H1 (cell line): Measurements from ENCODE around the gene MSANTD2. TPM values are rescaled to one million over a fixed set of nuclear protein-coding genes. Genes with fewer than 3 reads are reported as not detected.

Source experiments
- CTCF ChIA-PET: fragments of 300-600 bp; sonication (Branson Sonifier 250); formaldehyde crosslinking; loops from one replicate; lab custom pipeline; 2021; ENCODE audit not compliant: partially characterized antibody; lab: Charles Lee
- POLR2A ChIA-PET: fragments of 300-600 bp; sonication (Branson Sonifier 250); formaldehyde crosslinking; loops from one replicate; lab custom pipeline; 2021; ENCODE audit warnings: inconsistent platforms; ENCODE audit not compliant: partially characterized antibody; lab: Charles Lee
- DNase-seq, 2 experiments: peaks; one replicate each; pipeline versions ENCODE4 v3.0.0 to v3.0.0-alpha.2; 2010 to 2022; ENCODE audit warnings: low spot score in 2 of 2, low read depth in 1 of 2, mixed read lengths in 1 of 2
- FAIRE-seq: peaks from 2 replicates; lab custom pipeline; 2011; peaks lifted over from hg19 to GRCh38; lab: Jason Lieb, UNC
- H2AFZ ChIP-seq: 2 replicates; pipeline ENCODE4 v1.8.1; 2012; ENCODE audit warnings: low read length, inconsistent platforms
- H2AK5ac ChIP-seq: 2 replicates; pipeline ENCODE4 v1.6.1; 2013; ENCODE audit warnings: low read depth, low read length
- H2BK120ac ChIP-seq: replicated peaks from 2 replicates; pipeline ENCODE3; 2013; ENCODE audit warnings: low read depth, low read length, inconsistent platforms
- H2BK12ac ChIP-seq: 2 replicates; pipeline ENCODE4 v1.6.1; 2013; ENCODE audit warnings: low read depth, low read length
- H2BK15ac ChIP-seq: 2 replicates; pipeline ENCODE4 v1.6.1; 2013; ENCODE audit warnings: low read length
- H2BK20ac ChIP-seq: 2 replicates; pipeline ENCODE4 v1.6.1; 2013; ENCODE audit warnings: low read length
- H2BK5ac ChIP-seq: 2 replicates; pipeline ENCODE4 v1.6.1; 2013; ENCODE audit warnings: low read depth, low read length
- H3K14ac ChIP-seq: 2 replicates; pipeline ENCODE4 v1.6.1; 2013; ENCODE audit warnings: inconsistent platforms; ENCODE audit not compliant: insufficient read length
- H3K18ac ChIP-seq: 2 replicates; pipeline ENCODE4 v1.6.1; 2013; ENCODE audit warnings: low read length; ENCODE audit errors: extremely low read depth
- H3K23ac ChIP-seq: 2 replicates; pipeline ENCODE4 v1.6.1; 2013; ENCODE audit warnings: inconsistent platforms; ENCODE audit not compliant: insufficient read length
- H3K23me2 ChIP-seq: 2 replicates; pipeline ENCODE4 v1.6.1; 2013; ENCODE audit warnings: low read depth, low read length
- H3K27ac ChIP-seq: 2 replicates; pipeline ENCODE4 v1.6.1; 2011; ENCODE audit warnings: low read depth, low read length, inconsistent platforms
- H3K27me3 ChIP-seq, 4 experiments: replicated peaks in 1 of 4; 1 replicate in 1 of 4; 2 replicates in 3 of 4; pipeline versions ENCODE4 v1.6.1 to v1.8.1; 2011 to 2013; ENCODE audit warnings: low read length in 3 of 4, mild to moderate bottlenecking in 3 of 4, inconsistent platforms in 2 of 4, mixed read lengths in 2 of 4, moderate library complexity in 1 of 4; ENCODE audit not compliant: control insufficient read depth in 3 of 4, insufficient read depth in 3 of 4; ENCODE audit errors: extremely low read depth in 1 of 4
- H3K36me3 ChIP-seq, 4 experiments: 2 replicates each; pipeline versions ENCODE4 v1.6.1 to v1.8.1; 2011 to 2013; ENCODE audit warnings: mild to moderate bottlenecking in 4 of 4, low read length in 3 of 4, moderate library complexity in 2 of 4, control low read depth in 1 of 4, inconsistent platforms in 1 of 4; ENCODE audit not compliant: insufficient read depth in 4 of 4, control insufficient read depth in 2 of 4
- H3K4ac ChIP-seq: replicated peaks from 2 replicates; pipeline ENCODE3; 2013; ENCODE audit warnings: low read length, low read depth, mixed read lengths, inconsistent platforms; ENCODE audit not compliant: insufficient read length
- H3K4me1 ChIP-seq, 4 experiments: replicated peaks in 1 of 4; 1 replicate in 1 of 4; 2 replicates in 3 of 4; pipeline versions ENCODE4 v1.6.1 to v1.8.1; 2011 to 2013; ENCODE audit warnings: low read length in 3 of 4, inconsistent platforms in 2 of 4, mixed read lengths in 1 of 4; ENCODE audit not compliant: insufficient read depth in 4 of 4, control insufficient read depth in 3 of 4
- H3K4me2 ChIP-seq, 2 experiments: 2 replicates each; pipeline versions ENCODE4 v1.6.1 to v1.8.1; 2011 to 2013; ENCODE audit warnings: low read depth in 2 of 2, low read length in 2 of 2, control low read depth in 1 of 2, inconsistent platforms in 1 of 2, mild to moderate bottlenecking in 1 of 2; ENCODE audit not compliant: insufficient read depth in 1 of 2
- H3K4me3 ChIP-seq, 4 experiments: fragments of 200-600, 300-600 bp in 1 of 4; sonication (generic), shearing (Covaris generic), sonication (Bioruptor Twin) in 1 of 4; 2 replicates each; pipeline versions ENCODE4 v1.5.1 to v1.8.1; 2011 to 2016; ENCODE audit warnings: low read length in 4 of 4, low read depth in 3 of 4, control low read depth in 2 of 4, inconsistent platforms in 2 of 4, mild to moderate bottlenecking in 2 of 4, mixed read lengths in 1 of 4, moderate library complexity in 1 of 4; ENCODE audit not compliant: insufficient read depth in 2 of 4; ENCODE audit errors: extremely low read depth in 1 of 4
- H3K56ac ChIP-seq: replicated peaks from 2 replicates; pipeline ENCODE3; 2013; ENCODE audit warnings: low read depth, mild to moderate bottlenecking, mixed read lengths, low read length, inconsistent platforms; ENCODE audit not compliant: insufficient read length
- H3K79me1 ChIP-seq: 2 replicates; pipeline ENCODE4 v1.6.1; 2013; ENCODE audit warnings: low read depth, low read length, control low read depth
- H3K79me2 ChIP-seq, 2 experiments: 2 replicates each; pipeline versions ENCODE4 v1.6.1 to v1.8.1; 2012 to 2013; ENCODE audit warnings: low read length in 2 of 2, mild to moderate bottlenecking in 2 of 2, inconsistent platforms in 1 of 2; ENCODE audit not compliant: insufficient read depth in 2 of 2, control insufficient read depth in 1 of 2
- H3K9ac ChIP-seq, 4 experiments: replicated peaks in 1 of 4; 1 replicate in 1 of 4; 2 replicates in 3 of 4; pipeline versions ENCODE4 v1.6.1 to v1.8.1; 2011 to 2013; ENCODE audit warnings: low read depth in 3 of 4, low read length in 3 of 4, control low read depth in 2 of 4, mild to moderate bottlenecking in 2 of 4, moderate library complexity in 2 of 4, inconsistent platforms in 1 of 4; ENCODE audit errors: extremely low read depth in 1 of 4
- H3K9me3 ChIP-seq, 2 experiments: 2 replicates each; pipeline versions ENCODE4 v1.6.1 to v1.8.1; 2012 to 2013; ENCODE audit warnings: mild to moderate bottlenecking in 2 of 2, moderate library complexity in 2 of 2, control low read depth in 1 of 2, inconsistent platforms in 1 of 2, low read depth in 1 of 2, low read length in 1 of 2, mixed read lengths in 1 of 2; ENCODE audit not compliant: insufficient read depth in 2 of 2
- H4K20me1 ChIP-seq, 2 experiments: replicated peaks in 1 of 2; 2 replicates each; pipeline versions ENCODE3 to v1.8.1; 2011 to 2013; ENCODE audit warnings: inconsistent platforms in 2 of 2, low read length in 2 of 2, mild to moderate bottlenecking in 1 of 2; ENCODE audit not compliant: insufficient read depth in 2 of 2, control insufficient read depth in 1 of 2
- H4K5ac ChIP-seq: 2 replicates; pipeline ENCODE4 v1.6.1; 2013; ENCODE audit warnings: low read length, low read depth, mixed read lengths, inconsistent platforms; ENCODE audit not compliant: insufficient read length
- H4K8ac ChIP-seq: 2 replicates; pipeline ENCODE4 v1.8.0; 2013; ENCODE audit warnings: mild to moderate bottlenecking, moderate library complexity, low read length, inconsistent platforms; ENCODE audit not compliant: insufficient read depth; ENCODE audit errors: extremely low read depth
- H4K91ac ChIP-seq: replicated peaks from 2 replicates; pipeline ENCODE3; 2013; ENCODE audit warnings: low read length, mixed read lengths, inconsistent platforms; ENCODE audit not compliant: insufficient read length
- CHD1 ChIP-seq: IDR thresholded peaks from 2 replicates; pipeline ENCODE4 v1.6.1; 2012; ENCODE audit warnings: low read depth, low read length, improper control_type of control experiment
- EGR1 ChIP-seq: IDR thresholded peaks from 2 replicates; pipeline ENCODE4 v1.6.1; 2011; ENCODE audit warnings: low read depth, low read length, borderline replicate concordance
- NANOG ChIP-seq: IDR thresholded peaks from 2 replicates; pipeline ENCODE4 v1.6.1; 2011; ENCODE audit warnings: low read length, low read depth, mild to moderate bottlenecking, inconsistent platforms; ENCODE audit not compliant: insufficient read depth, poor library complexity, severe bottlenecking
- POLR2AphosphoS5 ChIP-seq: IDR thresholded peaks from 2 replicates; pipeline ENCODE4 v1.6.1; 2011; ENCODE audit warnings: low read depth, low read length
- SP1 ChIP-seq: IDR thresholded peaks from 2 replicates; pipeline ENCODE4 v1.6.1; 2011; ENCODE audit warnings: low read depth, low read length
- SP2 ChIP-seq: IDR thresholded peaks from 2 replicates; pipeline ENCODE4 v1.6.1; 2012; ENCODE audit warnings: mild to moderate bottlenecking, low read length, inconsistent platforms
- TAF7 ChIP-seq: optimal IDR thresholded peaks from 2 replicates; pipeline ENCODE3; 2011; ENCODE audit warnings: low read depth, mild to moderate bottlenecking, inconsistent platforms, low read length, moderate library complexity, borderline replicate concordance
- TBP ChIP-seq: IDR thresholded peaks from 2 replicates; pipeline ENCODE4 v1.6.1; 2011; ENCODE audit warnings: low read depth, low read length, improper control_type of control experiment
- YY1 ChIP-seq: IDR thresholded peaks from 2 replicates; pipeline ENCODE4 v1.6.1; 2011; ENCODE audit warnings: low read depth, mild to moderate bottlenecking, low read length
- WGBS, 2 experiments: shearing (Covaris generic) in 1 of 2; methylation state at CpG; one replicate each; pipeline versions ENCODE4 v1.1.6 to v1.1.7; 2013 to 2015; ENCODE audit warnings: low lambda C conversion rate in 2 of 2, mixed read lengths in 2 of 2, inconsistent platforms in 1 of 2, low coverage in 1 of 2, missing lambda C conversion rate in 1 of 2; ENCODE audit not compliant: insufficient replicate concordance in 2 of 2, insufficient coverage in 1 of 2, insufficient read length in 1 of 2; ENCODE audit errors: extremely low coverage in 1 of 2, missing lambda C conversion rate in 1 of 2; 5-methylcytosine and 5-hydroxymethylcytosine counted together
- polyA plus RNA-seq, 7 experiments: library from polyadenylated mRNA; depleted of rRNA in 3 of 7; stranded (reverse) in 5 of 7; unstranded in 2 of 7; fragments of >200 nt in 5 of 7; fragments of 200-250 nt in 2 of 7; gene quantifications; 1 replicate in 5 of 7; 2 replicates in 1 of 7; 4 replicates in 1 of 7; pipeline versions ENCODE4 v1.2.1 to v1.2.3, GENCODE V29; 2011 to 2013; ENCODE audit warnings: missing spikeins in 2 of 7, mixed read lengths in 2 of 7
- total RNA-seq: library from RNA; stranded (reverse); fragmentation: NEBNext Ultra II Directional; extraction: Animal tissue kit (Norgen Biotek cat#: 25700); gene quantifications from 2 replicates; pipeline ENCODE4 v1.2.1, GENCODE V29; 2021

MSANTD2 gene
- total and polyA plus RNA-seq, 2 of the 8 experiments (the other 6 are each of a cell fraction or from before 2014, with no cell fraction given): 8.2 to 15.9 TPM

DNA sequence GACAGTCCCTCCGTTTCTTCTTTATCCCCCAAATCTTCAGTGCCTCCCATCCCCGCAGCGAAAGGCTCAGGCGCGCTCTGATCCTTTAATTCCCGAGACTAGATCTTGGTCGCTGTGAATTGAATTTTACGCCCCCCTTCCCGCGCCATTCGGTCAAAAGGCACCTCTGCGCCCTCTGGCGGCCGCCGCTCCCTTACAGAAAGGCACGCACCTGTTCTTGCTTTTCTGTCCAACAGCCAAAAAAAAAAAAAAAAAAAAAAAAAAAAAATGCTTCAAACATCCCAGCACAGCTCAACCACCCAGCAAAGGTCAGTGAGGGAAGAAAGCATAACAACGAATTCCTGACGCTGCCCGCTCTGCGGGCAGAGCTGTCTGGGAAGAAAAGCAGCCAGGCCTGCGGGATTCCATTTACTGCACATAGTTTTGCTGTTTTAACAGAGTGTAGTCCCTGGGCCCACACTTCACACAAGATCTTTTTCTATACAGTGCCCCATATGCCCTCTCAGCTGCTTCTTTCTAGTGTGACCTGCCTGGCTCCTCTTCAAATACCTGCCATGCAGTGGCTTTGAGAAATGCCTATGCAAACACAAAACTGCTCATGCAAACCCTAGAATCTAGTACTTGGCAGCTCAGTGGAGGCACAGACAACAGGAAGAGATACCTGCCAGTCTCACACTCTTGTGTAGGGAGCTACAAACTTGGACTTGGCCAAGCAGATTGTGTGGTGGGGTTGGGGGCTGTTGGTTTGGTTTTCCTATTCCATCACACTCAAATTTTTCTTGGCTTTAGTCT is 36.9 kb downstream of the MSANTD2 start:
- H2AFZ ChIP-seq: no peak overlapping the region
- H2BK12ac ChIP-seq: no peak overlapping the region
- H3K27ac ChIP-seq: no peak overlapping the region
- peaks cover 0 to 29% (median 22%) of the 10 kb centered on the region in 4 experiments; a peak in 6 of 7 replicates for H3K4me1 ChIP-seq
- peak overlapping the region; percentile 20 to 67 (median 52); a peak in 7 of 8 replicates for H3K4me3 ChIP-seq
- H3K9ac ChIP-seq: no peak overlapping the region
- no peaks in the 10 kb centered on the region for H3K9me3 ChIP-seq
- peaks cover 15 to 28% of the 10 kb centered on the region in 2 experiments for H4K20me1 ChIP-seq
- H3K56ac ChIP-seq: no peak overlapping the region
- H3K23me2 ChIP-seq: peaks cover 17% of the 10 kb centered on the region; the same call in 1 of the 2 replicates
- H3K36me3 ChIP-seq: peaks cover 2 to 16% (median 9%) of the 10 kb centered on the region in 4 experiments; a peak in 4 of 8 replicates
- peak in 1 of 2 experiments; percentile 95 for DNase-seq
- POLR2A ChIA-PET: interaction anchor here (1.0 to 4.2 kb wide), 11 partner anchors 11 to 120 kb away, joined by 3 to 26 read pairs (median 6); partner anchors contain the start of genes MSANTD2, SIAE, SPA17 and VSIG2
- no peak overlapping the region for H3K14ac ChIP-seq
- no peak overlapping the region; the same call in 1 of the 2 replicates for H3K18ac ChIP-seq
- 3% methylated on average over 19 of the region's 21 CpGs; no CpG with 5 or more reads in 1 of the 2 experiments for WGBS, 2 experiments
- no peak overlapping the region for H2BK5ac ChIP-seq
- H4K91ac ChIP-seq: no peak overlapping the region
- H2BK15ac ChIP-seq: no peak overlapping the region
- H4K5ac ChIP-seq: no peak overlapping the region
- H3K79me2 ChIP-seq: no peaks in the 10 kb centered on the region
- H2AK5ac ChIP-seq: no peak overlapping the region
- H3K23ac ChIP-seq: no peak overlapping the region
- H2BK120ac ChIP-seq: no peak overlapping the region
- no peak overlapping the region for H2BK20ac ChIP-seq
- peaks cover 38 to 50% (median 47%) of the 10 kb centered on the region in 4 experiments for H3K27me3 ChIP-seq
- H3K4ac ChIP-seq: no peak overlapping the region
- peak overlapping the region; percentile 80 to 99 for H3K4me2 ChIP-seq
- H3K79me1 ChIP-seq: no peaks in the 10 kb centered on the region
- no peak overlapping the region for H4K8ac ChIP-seq
- no peak for FAIRE-seq
- CTCF ChIA-PET: interaction anchor here (0.6 to 28.0 kb wide), 43 partner anchors 11 to 1278 kb away, joined by 3 to 382 read pairs (median 6); partner anchors contain the start of genes NRGN, ROBO3, SIAE and SPA17
- TF ChIP-seq TAF7 (peak; percentile 21), YY1 (peak; percentile 53; the same call in 1 of the 2 replicates), SP1 (0 out of 2 replicates have a peak, but pooled peaks have one; percentile 15), EGR1 (0 out of 2 replicates have a peak, but pooled peaks have one; percentile 18), NANOG (no peak), POLR2AphosphoS5 (0 out of 2 replicates have a peak, but pooled peaks have one; percentile 31), TBP (no peak), SP2 (no peak), CHD1 (no peak)
